Midbrain (tissue), 1 donor: Measurements from ENCODE around the gene NXN.
"Not testable (repeated sequence)": the region's sequence is repeated elsewhere in the genome, so short reads cannot be mapped to it uniquely, and the experiment has no call there.

Experiments used
- DNase-seq: peaks from one replicate; lab custom pipeline; 2025; lab: John Stamatoyannopoulos, UW

NXN gene

DNA sequence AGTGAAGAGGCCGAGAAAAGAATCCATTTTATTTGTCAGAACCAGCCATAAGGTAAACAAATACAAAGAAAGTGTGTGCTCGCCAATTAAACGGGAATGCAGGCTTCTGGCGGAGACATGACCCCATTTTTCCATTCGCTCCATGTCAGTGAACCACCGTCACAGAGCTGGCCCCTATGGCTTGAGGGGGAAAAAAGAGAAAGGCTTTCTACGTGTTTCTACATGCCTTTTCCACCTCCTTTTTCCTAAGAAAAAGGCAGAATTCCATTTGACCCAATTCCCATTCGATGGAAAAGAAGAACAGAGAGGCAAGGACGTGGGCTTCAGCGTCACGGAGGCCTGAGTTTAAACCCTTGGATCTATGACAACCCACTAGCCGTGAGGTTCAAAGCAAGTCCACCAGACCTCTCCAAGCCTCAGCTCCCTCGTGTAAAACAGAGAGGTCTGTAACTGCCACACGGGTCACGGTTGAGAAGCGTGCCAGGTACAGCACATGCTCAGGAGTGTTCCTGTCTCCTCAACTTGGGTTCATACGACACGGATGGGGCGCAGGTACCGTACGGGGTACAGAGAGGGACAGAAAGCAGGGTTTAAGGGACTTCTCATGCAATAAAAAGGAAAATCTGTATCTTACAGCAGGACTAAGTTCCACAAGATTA, 91.9 kb downstream of the NXN start:
- DNase-seq: no peak

- DNase-seq: peak; percentile 39
Observed at GRCh38 chr17:885971-886571, 93.5 kb downstream of the NXN start.

DNA sequence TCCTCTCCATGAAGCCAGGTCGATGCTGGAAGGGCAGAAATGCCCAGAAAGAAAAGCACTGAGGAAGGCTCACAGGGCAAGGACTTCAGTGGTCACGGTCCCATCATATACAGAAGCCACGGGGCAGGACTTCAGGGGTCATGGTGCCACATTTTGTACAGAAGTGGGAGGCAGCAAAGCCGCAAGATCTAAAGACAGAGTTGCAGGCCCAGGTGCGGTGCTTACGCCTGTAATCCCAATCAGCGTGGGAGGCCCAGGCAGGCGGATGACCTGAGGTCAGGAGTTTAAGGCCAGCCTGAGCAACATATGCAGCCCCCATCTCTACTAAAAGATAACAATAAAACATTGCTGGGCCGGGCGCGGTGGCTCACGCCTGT, 96.0 kb downstream of the NXN start:
- DNase-seq: no peak

- DNase-seq: no peak
Observed at GRCh38 chr17:882827-883585, 96.6 kb downstream of the NXN start.

GRCh38 chr17:881778-882177, 97.8 kb downstream of the NXN start:
- DNase-seq: no peak

GRCh38 chr17:880443-881269, 98.9 kb downstream of the NXN start:
- DNase-seq: no peak

DNA sequence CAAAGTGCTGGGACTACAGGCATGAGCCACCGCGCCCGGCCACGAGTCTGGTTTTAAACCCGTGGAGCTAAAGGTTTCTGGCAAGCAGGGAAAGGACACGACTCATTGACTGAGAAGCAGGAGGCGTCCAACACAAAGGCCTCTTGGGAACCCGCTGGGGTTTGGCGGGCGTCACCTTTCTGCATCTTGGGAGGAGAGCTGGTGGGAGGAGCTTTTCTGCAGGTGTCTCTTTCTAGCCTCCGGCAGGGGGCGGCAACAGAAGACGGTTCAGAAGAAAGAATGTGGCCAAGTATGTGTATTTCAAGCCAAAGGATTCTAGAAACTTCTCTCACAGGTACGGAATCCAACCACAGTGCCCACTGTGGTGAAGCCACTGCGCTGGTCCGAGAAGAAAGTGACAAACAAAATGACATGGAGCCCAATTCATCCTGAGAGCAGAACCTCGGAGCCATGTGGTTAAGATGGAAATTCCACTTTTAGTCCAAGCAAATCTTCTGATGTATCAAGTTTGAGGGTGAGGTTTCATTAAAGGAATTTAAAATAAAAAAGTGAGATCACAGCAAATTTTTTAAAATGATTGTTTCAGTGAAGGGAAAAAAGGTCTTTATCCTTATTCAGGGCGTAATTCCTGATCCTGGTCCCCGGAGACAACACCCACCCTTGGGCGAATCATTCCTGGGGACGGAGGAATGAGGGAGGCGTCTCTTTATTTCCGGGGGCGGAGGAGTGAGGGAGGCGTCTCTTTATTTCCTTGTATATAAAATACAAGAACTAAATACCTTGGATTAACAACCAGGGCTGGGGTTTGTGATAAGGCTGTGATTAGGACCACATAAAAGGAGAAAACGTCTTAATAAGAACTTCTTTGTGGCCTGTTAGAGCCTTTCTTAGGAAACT, 99.8 kb downstream of the NXN start:
- no peak for DNase-seq

DNA sequence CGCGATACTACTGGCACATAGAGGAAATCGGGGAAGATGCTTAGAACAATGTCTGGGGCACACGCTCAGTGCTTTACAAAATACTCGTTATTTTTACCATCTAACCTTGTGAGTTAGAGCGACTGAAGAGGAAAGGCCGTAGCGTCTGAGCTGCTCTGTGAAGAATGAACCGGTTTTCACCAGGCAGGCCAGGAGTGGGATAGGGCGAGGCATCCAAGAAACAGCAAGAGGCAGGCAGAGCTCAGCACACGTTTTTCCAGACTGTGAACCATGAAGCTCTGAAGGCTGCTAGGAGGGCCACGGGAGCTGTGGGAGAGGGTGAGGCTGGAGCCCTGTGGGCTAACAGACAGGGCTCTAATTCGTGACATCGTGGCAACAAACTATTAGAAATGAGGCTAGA, 101.9 kb downstream of the NXN start:
- no peak for DNase-seq

GRCh38 chr17:876272-876671, 103.3 kb downstream of the NXN start:
- DNase-seq: no peak

GRCh38 chr17:874590-874989, 105.0 kb downstream of the NXN start:
- not testable (repeated sequence) for DNase-seq

GRCh38 chr17:872855-873254, 106.7 kb downstream of the NXN start:
- DNase-seq: no peak

GRCh38 chr17:871751-872519, 107.6 kb downstream of the NXN start:
- DNase-seq: no peak

DNA sequence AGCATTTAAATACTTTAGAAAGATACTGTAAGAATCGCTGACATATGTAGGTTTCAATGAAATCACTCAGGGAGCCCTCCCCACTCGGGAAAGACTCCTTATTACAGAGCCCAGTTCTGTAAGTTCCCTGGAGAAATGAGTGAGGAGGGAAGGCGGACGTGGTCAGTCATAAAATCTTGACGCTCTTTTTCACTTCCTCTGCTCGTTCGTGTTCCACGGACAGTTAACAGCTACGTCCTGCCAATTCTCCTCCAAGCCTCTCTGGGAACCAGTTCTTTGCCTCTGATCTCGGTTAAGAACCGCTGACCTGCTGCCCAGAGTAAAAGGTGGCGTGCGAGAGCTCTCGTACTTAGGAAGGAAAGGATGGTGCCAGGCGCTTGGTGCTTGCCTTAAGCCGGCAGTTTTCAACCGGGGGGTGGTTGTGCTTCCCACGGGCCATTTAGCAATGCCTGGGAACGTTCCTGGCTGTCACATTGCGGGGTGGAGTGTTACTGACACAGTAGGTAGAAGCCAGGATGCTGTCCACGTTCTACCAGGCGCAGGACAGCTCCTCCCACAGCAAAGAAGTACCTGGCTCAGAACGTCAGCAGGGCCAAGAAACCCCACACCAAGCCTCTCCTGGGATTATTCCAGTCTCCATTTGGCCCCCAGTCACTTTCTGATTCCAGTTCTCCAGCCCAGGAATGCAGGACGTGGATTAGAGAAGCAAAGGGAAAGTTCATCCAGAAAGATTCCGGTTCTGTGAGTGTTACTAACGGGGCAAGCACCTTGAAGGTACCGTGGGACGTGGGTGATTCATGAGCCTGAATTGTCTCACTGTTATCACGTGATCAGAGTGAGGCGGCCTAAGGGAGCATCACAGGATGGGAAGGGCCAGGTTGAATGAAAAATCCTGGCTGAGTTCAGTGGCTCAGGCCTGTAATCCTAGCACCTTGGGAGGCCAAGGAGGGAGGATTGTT, 109.7 kb downstream of the NXN start:
- DNase-seq: no peak

DNA sequence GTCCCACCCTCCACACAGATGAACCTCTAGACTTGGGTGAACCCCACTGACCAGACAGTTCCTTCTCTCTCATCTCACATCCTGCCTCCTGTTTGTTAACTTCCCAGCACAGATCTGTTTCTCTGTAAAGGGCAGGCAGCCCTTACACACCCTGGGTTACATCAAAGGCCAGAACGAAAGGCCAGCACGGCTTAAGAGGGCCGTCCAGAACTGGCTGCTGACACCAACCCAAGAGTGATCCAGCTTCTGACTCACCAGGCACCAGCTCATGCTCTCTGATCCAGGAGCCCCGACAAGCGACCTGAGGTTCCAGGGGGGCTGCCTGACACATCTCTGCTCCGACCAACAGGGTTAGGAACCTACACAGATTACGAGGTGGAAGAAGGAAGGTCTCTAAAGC, 110.5 kb downstream of the NXN start:
- no peak for DNase-seq

- no peak for DNase-seq
Observed at GRCh38 chr17:867896-868489, 111.6 kb downstream of the NXN start.

DNA sequence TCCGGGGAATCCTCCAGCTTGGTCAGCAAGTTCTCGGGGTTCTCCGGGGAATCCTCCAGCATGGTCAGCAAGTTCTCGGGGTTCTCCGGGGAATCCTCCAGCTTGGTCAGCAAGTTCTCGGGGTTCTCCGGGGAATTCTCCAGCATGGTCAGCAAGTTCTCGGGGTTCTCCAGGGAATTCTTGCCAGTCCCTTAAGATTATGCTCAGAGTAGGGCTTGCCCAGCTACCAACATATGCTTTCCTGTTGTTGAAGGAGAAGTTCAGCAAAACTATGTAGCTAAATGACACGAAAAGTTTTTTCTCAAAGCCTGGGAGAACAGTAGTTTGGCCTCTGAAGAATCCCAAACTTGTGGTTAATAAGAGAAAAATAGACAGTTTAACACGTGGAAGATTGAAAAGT, 112.3 kb downstream of the NXN start:
- not testable (repeated sequence) for DNase-seq

DNA sequence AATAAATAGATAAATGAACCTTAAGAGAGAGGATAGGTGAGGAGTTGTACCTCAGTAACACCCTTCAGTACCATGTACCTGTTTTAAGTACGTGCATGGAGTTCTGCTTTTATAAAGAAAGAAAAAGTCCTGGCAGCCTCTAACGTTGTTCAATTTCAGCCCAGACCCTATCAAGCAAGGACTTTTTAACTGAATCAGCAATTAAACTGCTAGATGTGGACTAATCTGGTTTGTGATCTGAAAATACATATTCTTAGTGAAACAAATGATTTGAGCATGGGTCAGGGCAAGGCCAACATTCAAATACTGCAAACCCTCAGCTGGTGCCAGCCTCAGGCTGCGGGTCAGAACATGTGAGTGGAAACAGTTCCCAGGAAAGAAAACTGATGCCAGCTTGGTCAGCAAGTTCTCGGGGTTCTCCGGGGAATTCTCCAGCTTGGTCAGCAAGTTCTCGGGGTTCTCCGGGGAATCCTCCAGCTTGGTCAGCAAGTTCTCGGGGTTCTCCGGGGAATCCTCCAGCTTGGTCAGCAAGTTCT, 112.9 kb downstream of the NXN start:
- no peak for DNase-seq

DNA sequence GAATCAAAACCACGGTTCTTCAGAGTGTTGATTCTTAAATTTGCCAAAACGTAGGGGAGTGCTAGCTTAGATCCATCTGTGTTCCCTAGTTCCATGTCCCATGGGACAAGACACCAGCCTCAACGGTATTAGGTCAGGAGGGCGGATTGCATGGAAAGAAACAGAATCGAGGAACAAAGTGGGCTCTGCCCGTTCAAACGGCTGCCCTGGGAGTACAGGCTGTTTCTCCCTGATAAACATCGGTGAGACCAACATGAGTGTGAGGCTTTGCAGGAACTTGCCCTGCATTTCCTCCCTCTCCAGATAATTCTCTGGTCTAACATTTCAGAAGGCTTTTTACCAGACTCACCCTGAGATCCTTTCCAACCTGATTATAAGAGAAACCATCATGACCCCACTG, 115.3 kb downstream of the NXN start:
- DNase-seq: no peak

GRCh38 chr17:863880-864279, 115.7 kb downstream of the NXN start:
- no peak for DNase-seq
